ENCODE results near the gene PTPRT.

DNA sequence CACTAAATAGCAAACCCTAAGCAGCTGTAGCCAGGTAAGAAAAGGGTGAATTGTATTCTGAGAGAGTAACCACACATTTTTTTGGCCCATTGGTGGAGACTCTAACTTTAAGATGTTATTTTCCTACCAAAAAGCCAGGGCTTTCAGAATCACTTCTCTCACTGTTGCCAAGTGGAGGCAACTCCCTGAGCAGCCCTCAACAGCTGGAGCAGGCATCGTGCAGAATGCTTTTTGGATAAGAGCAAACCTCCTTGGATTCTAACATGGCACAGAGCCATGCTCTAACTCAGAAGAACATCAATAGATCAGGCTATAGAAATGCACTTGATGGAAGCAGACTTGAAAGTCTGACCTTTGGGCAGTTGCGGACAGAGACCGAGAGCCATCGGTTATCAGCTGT, 849.3 kb downstream of the PTPRT start:
- TF ChIP-seq, protein P1, sequence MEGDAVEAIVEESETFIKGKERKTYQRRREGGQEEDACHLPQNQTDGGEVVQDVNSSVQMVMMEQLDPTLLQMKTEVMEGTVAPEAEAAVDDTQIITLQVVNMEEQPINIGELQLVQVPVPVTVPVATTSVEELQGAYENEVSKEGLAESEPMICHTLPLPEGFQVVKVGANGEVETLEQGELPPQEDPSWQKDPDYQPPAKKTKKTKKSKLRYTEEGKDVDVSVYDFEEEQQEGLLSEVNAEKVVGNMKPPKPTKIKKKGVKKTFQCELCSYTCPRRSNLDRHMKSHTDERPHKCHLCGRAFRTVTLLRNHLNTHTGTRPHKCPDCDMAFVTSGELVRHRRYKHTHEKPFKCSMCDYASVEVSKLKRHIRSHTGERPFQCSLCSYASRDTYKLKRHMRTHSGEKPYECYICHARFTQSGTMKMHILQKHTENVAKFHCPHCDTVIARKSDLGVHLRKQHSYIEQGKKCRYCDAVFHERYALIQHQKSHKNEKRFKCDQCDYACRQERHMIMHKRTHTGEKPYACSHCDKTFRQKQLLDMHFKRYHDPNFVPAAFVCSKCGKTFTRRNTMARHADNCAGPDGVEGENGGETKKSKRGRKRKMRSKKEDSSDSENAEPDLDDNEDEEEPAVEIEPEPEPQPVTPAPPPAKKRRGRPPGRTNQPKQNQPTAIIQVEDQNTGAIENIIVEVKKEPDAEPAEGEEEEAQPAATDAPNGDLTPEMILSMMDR (IDR thresholded peaks at IDR 0.05), result no peak
- no peak for TF ChIP-seq POLR2AphosphoS5 (IDR thresholded peaks at IDR 0.05)

Data from gastroesophageal sphincter (tissue), 3 donors.